GM19193 (cell line): ENCODE results near the gene GREB1.

ENCODE experiments used
- POLR2A ChIP-seq: IDR thresholded peaks from 4 replicates; pipeline ENCODE4 v1.6.1; 2011; ENCODE audit not compliant: insufficient read depth, insufficient read length; ENCODE audit errors: extremely low read depth

Gene GREB1

DNA sequence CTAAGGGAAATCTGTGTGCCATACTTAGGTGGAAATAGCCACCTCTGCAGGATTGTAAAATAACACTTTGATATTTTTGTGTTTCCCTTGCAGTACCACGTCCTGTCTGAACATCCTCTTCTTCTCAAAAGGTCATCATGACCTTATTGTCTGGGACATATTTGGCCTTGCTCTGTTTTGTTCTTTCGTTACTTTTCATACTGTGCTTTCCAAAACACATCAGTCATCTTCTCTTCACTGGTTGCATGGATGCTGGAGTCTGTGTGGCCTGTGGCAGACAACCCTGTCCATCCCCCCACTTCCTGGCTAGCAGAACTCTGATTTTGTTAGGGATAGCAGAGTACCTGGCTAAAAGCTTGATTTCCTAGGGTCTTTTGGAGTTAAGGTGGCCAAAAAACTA, 9.4 kb upstream of the GREB1 start:
- no peak for TF ChIP-seq POLR2A

- no peak for TF ChIP-seq POLR2A
These were observed 8.1 kb upstream of the GREB1 start for GRCh38 chr2:11525762-11526161.

DNA sequence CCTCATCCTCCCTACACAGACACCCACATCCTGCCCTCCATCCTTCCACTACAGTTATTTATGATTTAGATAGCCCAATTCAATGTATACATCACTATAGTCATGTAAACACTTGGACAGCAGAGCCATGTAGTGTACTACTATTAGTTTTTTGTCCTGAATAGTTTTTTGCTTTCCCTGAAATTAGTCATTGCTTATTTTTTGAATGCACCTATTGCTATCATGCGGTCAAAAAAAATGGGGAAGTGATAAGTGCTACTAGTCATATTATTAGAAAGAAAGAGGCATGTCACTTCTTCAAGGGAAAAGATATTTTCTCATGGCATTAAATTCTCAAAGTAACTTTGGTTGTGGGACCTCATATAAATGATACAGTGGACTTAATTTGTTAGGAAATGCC, 6.8 kb upstream of the GREB1 start:
- no peak for TF ChIP-seq POLR2A

- TF ChIP-seq POLR2A, result no peak
These were observed 5.6 kb upstream of the GREB1 start for GRCh38 chr2:11528228-11528627.

DNA sequence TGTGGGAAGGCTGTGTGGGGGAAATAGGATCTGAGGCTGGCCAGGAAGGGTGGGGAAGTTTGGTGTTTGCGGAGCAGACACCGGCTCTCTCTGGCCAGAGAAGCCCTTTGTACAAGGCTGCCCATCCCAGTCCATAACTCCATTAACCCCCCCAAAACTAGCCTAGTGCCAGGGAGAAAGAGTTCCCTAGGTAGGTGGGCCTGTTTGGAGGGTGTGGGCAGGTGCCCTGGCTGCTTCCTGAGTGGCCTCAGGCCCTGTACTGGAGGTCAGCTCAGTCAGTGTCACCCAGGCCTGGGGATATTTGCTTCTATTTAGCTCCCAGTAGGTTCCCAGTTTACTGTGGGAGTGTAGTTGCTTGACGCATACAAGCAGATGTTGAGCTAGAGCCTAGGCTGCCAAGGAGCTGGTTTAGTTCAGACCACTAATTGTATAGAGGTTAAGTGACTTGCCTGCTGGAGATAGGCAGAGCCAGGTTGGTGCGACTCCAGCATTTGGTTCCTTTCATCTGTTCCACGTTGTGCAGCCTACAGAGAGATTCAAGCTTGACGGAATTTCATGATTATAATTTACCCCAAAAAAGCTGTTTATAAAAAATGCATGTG, 2.9 kb upstream of the GREB1 start:
- TF ChIP-seq POLR2A, result no peak

- TF ChIP-seq POLR2A, result no peak
These were observed 1.3 kb upstream of the GREB1 start for GRCh38 chr2:11532416-11533055.

- no peak for TF ChIP-seq POLR2A
These were observed 363 bp downstream of the GREB1 start for GRCh38 chr2:11534071-11534745.

- no peak for TF ChIP-seq POLR2A
These were observed 1.1 kb downstream of the GREB1 start for GRCh38 chr2:11534746-11535484.

DNA sequence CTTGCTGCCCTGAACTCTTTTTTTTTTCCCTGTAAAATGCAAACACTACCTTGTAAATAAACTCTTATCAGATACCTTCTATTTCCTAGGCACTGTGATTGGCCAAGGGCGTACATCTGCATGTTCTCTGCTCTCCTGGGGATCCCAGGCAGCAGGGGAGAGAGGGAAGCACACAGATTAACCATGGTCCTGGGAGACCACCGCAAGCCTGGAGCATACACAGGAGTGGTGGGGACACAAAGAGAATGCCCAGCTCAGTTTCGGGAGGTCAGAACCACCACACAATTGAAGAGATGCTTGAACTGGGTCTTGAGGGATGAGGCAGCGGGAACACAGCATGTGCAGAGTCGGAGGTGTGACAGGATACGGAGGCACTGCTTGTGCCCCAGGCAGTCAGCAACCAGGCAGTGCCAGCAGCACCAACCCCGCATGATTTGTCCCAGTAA, 2.1 kb downstream of the GREB1 start:
- no peak for TF ChIP-seq POLR2A

GRCh38 chr2:11537951-11538350, 4.1 kb downstream of the GREB1 start:
- TF ChIP-seq POLR2A, result no peak

DNA sequence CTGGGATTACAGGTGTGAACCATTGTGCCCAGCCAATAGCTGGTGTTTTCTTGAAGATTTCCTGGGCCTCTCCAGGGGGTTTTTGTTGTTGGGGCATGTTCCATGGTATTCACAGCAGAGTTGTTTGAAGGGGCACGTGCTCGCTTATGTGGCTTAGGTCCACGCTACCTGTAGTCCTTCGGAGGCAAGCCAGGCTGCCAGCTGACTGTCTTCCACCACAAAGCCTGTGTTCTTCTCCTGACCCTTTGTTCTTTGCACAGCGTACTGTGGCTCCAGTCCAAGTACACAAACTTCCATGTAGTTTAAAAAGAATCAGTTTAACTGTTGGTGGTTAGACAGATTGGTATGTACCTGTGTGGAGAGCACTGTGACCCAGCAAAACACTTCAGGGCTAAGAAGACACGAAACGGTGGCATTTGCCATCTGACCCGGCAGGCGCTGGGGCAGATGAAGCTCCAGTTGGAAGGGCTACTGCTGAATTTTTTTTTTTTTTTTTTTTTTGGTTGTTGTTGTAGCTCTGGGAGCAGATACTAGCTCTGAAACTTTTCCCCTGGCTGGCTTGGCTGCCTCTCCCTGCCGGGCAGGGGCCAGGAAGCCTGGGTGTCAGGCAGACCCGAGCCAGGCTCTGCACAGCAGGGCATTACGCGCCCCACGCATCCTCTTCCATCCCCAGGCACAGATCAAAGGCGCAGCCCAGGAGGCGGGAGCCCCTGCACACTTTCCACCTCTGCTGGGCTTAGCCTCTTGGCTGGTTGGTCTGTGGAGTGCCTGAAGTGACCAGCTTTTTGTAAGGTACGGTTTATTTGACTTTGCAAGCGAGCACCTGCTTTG, 5.7 kb downstream of the GREB1 start:
- TF ChIP-seq POLR2A, result no peak

- TF ChIP-seq POLR2A, result no peak
These were observed 6.5 kb downstream of the GREB1 start for GRCh38 chr2:11540148-11540995.

GRCh38 chr2:11540996-11541692, 7.3 kb downstream of the GREB1 start:
- TF ChIP-seq POLR2A, result no peak
